Epithelial cell of proximal tubule (primary cell): ENCODE results near the gene OLAH. TPM values are rescaled to one million over a fixed set of nuclear protein-coding genes. Genes with fewer than 3 reads are reported as not detected.

Experiments
- DNase-seq: peaks from one replicate; pipeline ENCODE4 v3.0.0-alpha.2; 2011; ENCODE audit warnings: low read depth
- H3K4me3 ChIP-seq: 2 replicates; pipeline ENCODE4 v1.5.1; 2011; ENCODE audit warnings: low read depth, mild to moderate bottlenecking, low read length
- CTCF ChIP-seq: conservative IDR thresholded peaks from 2 replicates; pipeline ENCODE4 v1.5.1; 2012; ENCODE audit warnings: low read depth, mild to moderate bottlenecking, low read length
- total RNA-seq: library from RNA; depleted of rRNA; stranded (reverse); fragments of >200 nt; gene quantifications from 2 replicates; pipeline ENCODE4 v1.2.3, GENCODE V29; 2015

The OLAH gene
- total RNA-seq, 1 donor from 2014 or later = 4.3 TPM

- TF ChIP-seq CTCF = no peak
- DNase-seq = no peak
- H3K4me3 ChIP-seq = no peak overlapping the region
These were observed 9.3 kb downstream of the OLAH start for GRCh38 chr10:15053061-15053460.

GRCh38 chr10:15058689-15059088 is 14.9 kb downstream of the OLAH start:
- no peak for TF ChIP-seq CTCF
- H3K4me3 ChIP-seq = no peak overlapping the region
- DNase-seq = no peak

GRCh38 chr10:15059914-15060313 is 16.2 kb downstream of the OLAH start:
- no peak overlapping the region for H3K4me3 ChIP-seq
- no peak for TF ChIP-seq CTCF
- no peak for DNase-seq

GRCh38 chr10:15060638-15061037 is 16.9 kb downstream of the OLAH start:
- no peak for TF ChIP-seq CTCF
- no peak for DNase-seq
- no peak overlapping the region for H3K4me3 ChIP-seq

- no peak for TF ChIP-seq CTCF
- no peak for DNase-seq
- H3K4me3 ChIP-seq = no peak overlapping the region
These were observed 23.4 kb downstream of the OLAH start for GRCh38 chr10:15067154-15067553.

GRCh38 chr10:15068802-15069201 is 25.1 kb downstream of the OLAH start:
- TF ChIP-seq CTCF = no peak
- no peak for DNase-seq

GRCh38 chr10:15069230-15069629 is 25.5 kb downstream of the OLAH start:
- no peak for DNase-seq
- no peak for TF ChIP-seq CTCF
- H3K4me3 ChIP-seq = no peak overlapping the region

More at GRCh38 chr10:15068802-15069201, 25.1 kb downstream of the OLAH start:
- H3K4me3 ChIP-seq = no peak overlapping the region
